OCI-LY1 (cell line): ENCODE measurements around the gene SHLD1.

Experiments used
- H2AFZ ChIP-seq: fragments of 200-600 bp; sonication (generic), shearing (Covaris generic); 2 replicates; pipeline ENCODE4 v1.6.0; 2014; ENCODE audit warnings: antibody characterized with exemption, mild to moderate bottlenecking, low read length
- H3F3A ChIP-seq: fragments of 200-600 bp; sonication (generic), shearing (Covaris generic); 2 replicates; pipeline ENCODE4 v1.6.0; 2014; ENCODE audit warnings: mild to moderate bottlenecking, antibody characterized with exemption, low read length, moderate library complexity; ENCODE audit not compliant: insufficient read depth
- H3K27ac ChIP-seq: fragments of 200-600 bp; sonication (generic); 2 replicates; pipeline ENCODE4 v1.5.1; 2014; ENCODE audit warnings: low read length, mixed run types, mild to moderate bottlenecking, low read depth; ENCODE audit not compliant: poor library complexity, severe bottlenecking
- H3K27me3 ChIP-seq: fragments of 200-600 bp; sonication (generic); 2 replicates; pipeline ENCODE4 v1.6.0; 2014; ENCODE audit warnings: antibody characterized with exemption, mild to moderate bottlenecking, low read length, moderate library complexity; ENCODE audit not compliant: insufficient read depth
- H3K36me3 ChIP-seq: fragments of 200-600 bp; sonication (generic); 2 replicates; pipeline ENCODE4 v1.6.1; 2014; ENCODE audit warnings: mild to moderate bottlenecking, antibody characterized with exemption, low read length, moderate library complexity, mixed read lengths; ENCODE audit not compliant: insufficient read depth
- H3K4me1 ChIP-seq: fragments of 200-600 bp; sonication (generic); 2 replicates; pipeline ENCODE4 v1.5.1; 2014; ENCODE audit warnings: mild to moderate bottlenecking, low read length, moderate library complexity; ENCODE audit not compliant: insufficient read depth, severe bottlenecking
- H3K4me2 ChIP-seq: fragments of 200-600 bp; sonication (generic), shearing (Covaris generic); 2 replicates; pipeline ENCODE4 v1.6.1; 2014; ENCODE audit warnings: low read length
- H3K4me3 ChIP-seq: fragments of 200-600 bp; sonication (generic); 2 replicates; pipeline ENCODE4 v1.5.1; 2014; ENCODE audit warnings: low read length, low read depth, mild to moderate bottlenecking, mixed read lengths; ENCODE audit not compliant: poor library complexity, severe bottlenecking
- H3K79me2 ChIP-seq: fragments of 200-600 bp; shearing (Covaris generic); 2 replicates; pipeline ENCODE4 v1.6.1; 2016; ENCODE audit warnings: mixed run types, low read length, mixed read lengths; ENCODE audit not compliant: insufficient read depth
- H3K9ac ChIP-seq: fragments of 200-600 bp; sonication (generic), shearing (Covaris generic); 2 replicates; pipeline ENCODE4 v1.6.1; 2014; ENCODE audit warnings: mild to moderate bottlenecking, low read length, mixed read lengths
- H3K9me2 ChIP-seq: fragments of 200-600 bp; sonication (generic), shearing (Covaris generic); 2 replicates; pipeline ENCODE4 v1.6.1; 2014; ENCODE audit warnings: low read depth, mild to moderate bottlenecking, low read length, mixed read lengths
- H3K9me3 ChIP-seq: fragments of 200-600 bp; shearing (Covaris generic); 2 replicates; pipeline ENCODE4 v1.6.1; 2014; ENCODE audit warnings: low read length, mixed read lengths
- H4K20me1 ChIP-seq: fragments of 200-600 bp; sonication (generic), shearing (Covaris generic); 2 replicates; pipeline ENCODE4 v1.6.0; 2016; ENCODE audit warnings: mild to moderate bottlenecking, low read length; ENCODE audit not compliant: insufficient read depth
- EZH2 ChIP-seq: fragments of 200-600 bp; sonication (generic), shearing (Covaris generic); IDR thresholded peaks from 2 replicates; pipeline ENCODE4 v1.8.0; 2017; ENCODE audit warnings: borderline replicate concordance, mixed run types, mild to moderate bottlenecking, antibody characterized with exemption, low read length, moderate library complexity, mixed read lengths
- TF ChIP-seq, protein P1 (sequence below): fragments of 200-600 bp; sonication (generic), shearing (Covaris generic); IDR thresholded peaks from 2 replicates; pipeline ENCODE4 v1.5.1; 2017; ENCODE audit warnings: mild to moderate bottlenecking, antibody characterized with exemption, low read length, moderate library complexity, mixed read lengths

SHLD1 gene

DNA sequence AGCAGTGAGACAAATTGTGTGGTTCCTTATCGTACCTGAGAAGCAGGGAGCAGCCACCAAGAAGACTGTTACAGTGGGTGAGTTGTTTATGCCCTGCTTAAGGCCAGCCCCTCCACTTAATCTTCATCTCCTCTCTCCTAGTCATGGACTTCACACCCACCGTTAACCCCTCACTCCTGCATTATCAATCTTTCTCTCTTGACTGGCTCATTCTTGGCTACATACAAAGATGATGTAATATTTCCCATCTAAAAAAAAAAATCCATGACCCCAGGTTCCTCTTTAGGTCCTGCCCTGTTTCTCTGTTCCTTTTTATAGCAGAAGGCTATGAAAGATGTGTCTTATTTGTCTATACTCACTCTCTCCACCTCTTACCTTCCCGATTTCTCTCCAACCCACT, 72.4 kb downstream of the SHLD1 start:
- Histone ChIP-seq H3K27ac (no peak overlapping the region), H3K9me3 (no peaks in the 10 kb centered on the region), H4K20me1 (no peaks in the 10 kb centered on the region), H3K36me3 (peaks cover 17% of the 10 kb centered on the region; the same call in 1 of the 2 replicates), H2AFZ (no peak overlapping the region), H3K4me1 (peaks cover 5% of the 10 kb centered on the region), H3K9me2 (no peaks in the 10 kb centered on the region), H3K4me3 (no peak overlapping the region), H3K27me3 (no peaks in the 10 kb centered on the region), H3F3A (no peaks in the 10 kb centered on the region), H3K79me2 (no peaks in the 10 kb centered on the region), H3K9ac (no peak overlapping the region), H3K4me2 (no peak overlapping the region)
- no peak for TF ChIP-seq EZH2
- TF ChIP-seq, protein P1, sequence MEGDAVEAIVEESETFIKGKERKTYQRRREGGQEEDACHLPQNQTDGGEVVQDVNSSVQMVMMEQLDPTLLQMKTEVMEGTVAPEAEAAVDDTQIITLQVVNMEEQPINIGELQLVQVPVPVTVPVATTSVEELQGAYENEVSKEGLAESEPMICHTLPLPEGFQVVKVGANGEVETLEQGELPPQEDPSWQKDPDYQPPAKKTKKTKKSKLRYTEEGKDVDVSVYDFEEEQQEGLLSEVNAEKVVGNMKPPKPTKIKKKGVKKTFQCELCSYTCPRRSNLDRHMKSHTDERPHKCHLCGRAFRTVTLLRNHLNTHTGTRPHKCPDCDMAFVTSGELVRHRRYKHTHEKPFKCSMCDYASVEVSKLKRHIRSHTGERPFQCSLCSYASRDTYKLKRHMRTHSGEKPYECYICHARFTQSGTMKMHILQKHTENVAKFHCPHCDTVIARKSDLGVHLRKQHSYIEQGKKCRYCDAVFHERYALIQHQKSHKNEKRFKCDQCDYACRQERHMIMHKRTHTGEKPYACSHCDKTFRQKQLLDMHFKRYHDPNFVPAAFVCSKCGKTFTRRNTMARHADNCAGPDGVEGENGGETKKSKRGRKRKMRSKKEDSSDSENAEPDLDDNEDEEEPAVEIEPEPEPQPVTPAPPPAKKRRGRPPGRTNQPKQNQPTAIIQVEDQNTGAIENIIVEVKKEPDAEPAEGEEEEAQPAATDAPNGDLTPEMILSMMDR = no peak

GRCh38 chr20:5825130-5825719, 75.0 kb downstream of the SHLD1 start:
- H3K79me2 ChIP-seq = no peaks in the 10 kb centered on the region
- no peak overlapping the region for H3K9ac ChIP-seq
- no peaks in the 10 kb centered on the region for H3K9me2 ChIP-seq
- no peak overlapping the region for H3K4me3 ChIP-seq
- TF ChIP-seq EZH2 = no peak
- TF ChIP-seq, protein P1 = no peak
- no peak overlapping the region for H2AFZ ChIP-seq
- no peaks in the 10 kb centered on the region for H3K9me3 ChIP-seq
- peaks cover 8% of the 10 kb centered on the region; the same call in 1 of the 2 replicates for H3K36me3 ChIP-seq
- no peaks in the 10 kb centered on the region for H3K4me1 ChIP-seq
- no peak overlapping the region for H3K27ac ChIP-seq
- H3F3A ChIP-seq = no peaks in the 10 kb centered on the region
- no peaks in the 10 kb centered on the region for H4K20me1 ChIP-seq
- H3K27me3 ChIP-seq = no peaks in the 10 kb centered on the region
- H3K4me2 ChIP-seq = no peak overlapping the region

- Histone ChIP-seq H3K4me1 (no peaks in the 10 kb centered on the region), H3K4me3 (no peak overlapping the region), H3K4me2 (no peak overlapping the region), H3K9me3 (no peaks in the 10 kb centered on the region), H3F3A (no peaks in the 10 kb centered on the region), H3K9me2 (no peaks in the 10 kb centered on the region), H3K79me2 (no peaks in the 10 kb centered on the region), H3K27ac (no peak overlapping the region), H3K36me3 (peaks cover 8% of the 10 kb centered on the region; the same call in 1 of the 2 replicates), H3K9ac (no peak overlapping the region), H2AFZ (no peak overlapping the region), H4K20me1 (no peaks in the 10 kb centered on the region), H3K27me3 (no peaks in the 10 kb centered on the region)
- TF ChIP-seq EZH2 = no peak
- TF ChIP-seq, protein P1 = no peak
Observed at GRCh38 chr20:5827098-5827853, 77.1 kb downstream of the SHLD1 start.
